Uterus (tissue), 4 donors: ENCODE results near the gene UNC13D. TPM values are rescaled to one million over a fixed set of nuclear protein-coding genes. Genes with fewer than 3 reads are reported as not detected.
"Not testable (repeated sequence)": the region's sequence is repeated elsewhere in the genome, so short reads cannot be mapped to it uniquely, and the experiment has no call there.

Experiments used
- DNase-seq, 2 donors: peaks; one replicate each; pipeline ENCODE4 v3.0.0-alpha.2; 2019 to 2020
- H3K27ac ChIP-seq, 2 donors: fragments of 200-600 bp; sonication (generic); 1 replicate in 1 of 2; 2 replicates in 1 of 2; pipeline ENCODE4 v1.5.1; 2016 to 2018
- H3K27me3 ChIP-seq, 2 donors: fragments of 200-600 bp; sonication (generic); one replicate each; pipeline ENCODE4 v1.5.1; 2018 to 2019; ENCODE audit warnings: control low read depth in 1 of 2
- H3K36me3 ChIP-seq, 2 donors: fragments of 200-600 bp; sonication (generic); one replicate each; pipeline ENCODE4 v1.5.1; 2019; ENCODE audit warnings: control low read depth in 1 of 2
- H3K4me1 ChIP-seq, 2 donors: fragments of 200-600 bp; sonication (generic); one replicate each; pipeline ENCODE4 v1.5.1; 2018 to 2019; ENCODE audit warnings: control low read depth in 1 of 2
- H3K4me3 ChIP-seq, 2 donors: fragments of 200-600 bp; sonication (generic); 1 replicate in 1 of 2; 2 replicates in 1 of 2; pipeline ENCODE4 v1.5.1; 2018 to 2019; ENCODE audit warnings: mild to moderate bottlenecking in 1 of 2
- H3K9me3 ChIP-seq, 2 donors: fragments of 200-600 bp; sonication (generic); one replicate each; pipeline ENCODE4 v1.5.1; 2019; ENCODE audit warnings: control low read depth in 1 of 2
- POLR2A ChIP-seq, 2 donors: fragments of 450-650 bp; IDR thresholded peaks; one replicate each; pipeline ENCODE4 v1.6.1; 2016; ENCODE audit warnings: antibody characterized with exemption in 2 of 2, mild to moderate bottlenecking in 1 of 2, moderate library complexity in 1 of 2
- intact Hi-C: fragments of 100-400 bp; cut with DNase I; formaldehyde crosslinking; loops from one replicate; pipeline ENCODE4 v1.15.1; 2023; ENCODE audit warnings: low total_unique reads
- total RNA-seq, 4 donors: library from RNA; depleted of rRNA in 3 of 4; stranded (reverse); fragments of >200 nt in 3 of 4; gene quantifications; one replicate each; pipeline versions ENCODE4 v1.1.0 to v1.2.4, GENCODE V29; 2014 to 2023
- TF ChIP-seq, protein P1 (sequence below), 4 experiments: fragments of 200-600 bp in 2 of 4; fragments of 450-650 bp in 2 of 4; sonication (generic) in 2 of 4; IDR thresholded peaks; one replicate each; pipeline ENCODE4 v1.5.1; 2016 to 2019; ENCODE audit warnings: antibody characterized with exemption in 4 of 4, mild to moderate bottlenecking in 2 of 4, moderate library complexity in 1 of 4
- donor health status: DM: yes; HTN: yes; CAD: no.

Gene UNC13D
- total RNA-seq, 4 donors from 2014 or later, result 1.2 to 32.7 (median 11.8) TPM

DNA sequence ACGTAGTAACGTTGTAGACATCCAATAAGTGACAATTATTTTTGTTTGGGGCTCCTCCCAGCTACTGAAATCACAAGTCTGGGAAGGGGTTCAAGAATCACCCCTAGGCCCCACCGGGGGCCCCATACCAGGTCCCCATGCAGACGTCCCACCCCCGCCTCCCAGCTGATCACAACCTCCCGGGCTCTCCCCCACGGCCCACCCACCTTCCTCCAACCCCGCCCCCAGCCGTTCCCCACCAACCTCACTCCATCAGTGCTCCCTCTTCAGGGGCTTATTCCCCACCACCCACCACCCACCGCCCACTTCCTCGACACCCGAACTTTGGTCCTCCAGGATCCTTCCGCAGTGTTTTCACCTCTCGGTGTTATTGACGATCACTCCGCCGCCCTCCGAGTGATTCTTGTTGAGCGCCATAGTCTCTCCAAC is 10.7 kb upstream of the UNC13D start:
- no peaks in the 10 kb centered on the region for H3K4me1 ChIP-seq
- peak overlapping the region; percentile 89 to 99 for H3K27ac ChIP-seq
- intact Hi-C loops, result no loop called here
- no peaks in the 10 kb centered on the region for H3K36me3 ChIP-seq
- H3K27me3 ChIP-seq, result no peaks in the 10 kb centered on the region
- peak overlapping the region; percentile 54 to 90 for H3K4me3 ChIP-seq
- TF ChIP-seq, protein P1, sequence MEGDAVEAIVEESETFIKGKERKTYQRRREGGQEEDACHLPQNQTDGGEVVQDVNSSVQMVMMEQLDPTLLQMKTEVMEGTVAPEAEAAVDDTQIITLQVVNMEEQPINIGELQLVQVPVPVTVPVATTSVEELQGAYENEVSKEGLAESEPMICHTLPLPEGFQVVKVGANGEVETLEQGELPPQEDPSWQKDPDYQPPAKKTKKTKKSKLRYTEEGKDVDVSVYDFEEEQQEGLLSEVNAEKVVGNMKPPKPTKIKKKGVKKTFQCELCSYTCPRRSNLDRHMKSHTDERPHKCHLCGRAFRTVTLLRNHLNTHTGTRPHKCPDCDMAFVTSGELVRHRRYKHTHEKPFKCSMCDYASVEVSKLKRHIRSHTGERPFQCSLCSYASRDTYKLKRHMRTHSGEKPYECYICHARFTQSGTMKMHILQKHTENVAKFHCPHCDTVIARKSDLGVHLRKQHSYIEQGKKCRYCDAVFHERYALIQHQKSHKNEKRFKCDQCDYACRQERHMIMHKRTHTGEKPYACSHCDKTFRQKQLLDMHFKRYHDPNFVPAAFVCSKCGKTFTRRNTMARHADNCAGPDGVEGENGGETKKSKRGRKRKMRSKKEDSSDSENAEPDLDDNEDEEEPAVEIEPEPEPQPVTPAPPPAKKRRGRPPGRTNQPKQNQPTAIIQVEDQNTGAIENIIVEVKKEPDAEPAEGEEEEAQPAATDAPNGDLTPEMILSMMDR (IDR thresholded peaks at IDR 0.05), result peak in 1 of 4 experiments; percentile 24
- TF ChIP-seq POLR2A (IDR thresholded peaks at IDR 0.05), result no peak
- no peak for DNase-seq
- no peaks in the 10 kb centered on the region for H3K9me3 ChIP-seq

DNA sequence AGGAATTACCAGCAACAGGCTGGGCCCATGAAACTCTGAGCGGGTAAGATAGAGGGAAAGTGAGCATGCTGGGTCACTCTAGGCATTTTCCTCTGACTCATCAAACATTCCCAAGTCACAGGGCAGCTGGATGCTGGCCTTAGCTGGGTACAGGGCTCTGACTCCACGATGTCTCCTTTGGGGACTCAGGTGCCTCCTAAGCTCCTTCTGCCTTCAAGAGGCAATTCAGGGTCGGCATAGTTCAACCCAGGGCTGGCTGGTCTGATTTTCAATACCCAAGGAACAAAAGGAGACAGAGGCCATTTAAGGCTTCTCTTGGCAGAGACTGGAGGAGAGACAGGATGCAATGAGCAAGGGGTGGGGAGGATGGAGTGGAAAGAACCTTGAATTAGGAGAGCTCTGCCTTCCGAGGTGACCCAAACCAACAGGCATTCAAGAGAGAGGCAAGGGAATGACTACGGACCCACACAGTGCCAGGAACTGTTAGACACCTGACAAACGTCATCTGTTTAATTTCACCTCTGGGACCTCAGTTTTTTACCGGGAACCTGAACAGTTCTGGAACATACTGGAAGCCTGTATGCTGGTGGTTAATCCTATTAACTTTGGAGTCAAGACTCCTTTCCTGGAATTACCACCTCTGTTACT is 10.0 kb upstream of the UNC13D start:
- Histone ChIP-seq H3K4me3 (peak overlapping the region; percentile 54 to 90), H3K4me1 (no peaks in the 10 kb centered on the region), H3K36me3 (no peaks in the 10 kb centered on the region), H3K27ac (peak overlapping the region; percentile 89 to 99), H3K27me3 (no peaks in the 10 kb centered on the region), H3K9me3 (no peaks in the 10 kb centered on the region)
- TF ChIP-seq POLR2A (IDR thresholded peaks at IDR 0.05), result no peak
- TF ChIP-seq, protein P1 (IDR thresholded peaks at IDR 0.05), result no peak
- intact Hi-C loops, result no loop called here
- DNase-seq, result no peak

DNA sequence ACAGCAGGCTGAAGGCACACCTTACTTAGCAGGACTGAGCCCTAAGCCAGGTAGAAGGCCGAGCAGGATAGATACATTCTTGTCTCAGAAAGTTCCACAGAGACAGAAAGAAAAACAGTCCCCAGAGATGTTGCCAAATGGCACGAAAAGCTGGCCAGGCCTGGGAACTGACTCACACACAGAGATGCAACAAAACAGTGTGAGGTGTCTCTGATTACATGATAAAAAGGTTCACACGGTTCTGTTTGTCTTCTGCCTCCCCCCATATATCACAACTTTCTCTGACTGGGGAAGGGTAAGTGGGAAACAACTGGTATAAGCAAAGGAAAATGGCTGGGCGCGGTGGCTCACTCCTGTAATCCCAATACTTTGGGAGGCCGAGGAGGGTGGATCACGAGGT is 9.2 kb upstream of the UNC13D start:
- H3K4me1 ChIP-seq, result no peaks in the 10 kb centered on the region
- intact Hi-C loops, result no loop called here
- no peak overlapping the region for H3K4me3 ChIP-seq
- no peaks in the 10 kb centered on the region for H3K36me3 ChIP-seq
- peak overlapping the region; percentile 89 to 99 for H3K27ac ChIP-seq
- no peaks in the 10 kb centered on the region for H3K27me3 ChIP-seq
- no peak for DNase-seq
- H3K9me3 ChIP-seq, result no peaks in the 10 kb centered on the region
- TF ChIP-seq POLR2A (IDR thresholded peaks at IDR 0.05), result no peak
- TF ChIP-seq, protein P1 (IDR thresholded peaks at IDR 0.05), result no peak

DNA sequence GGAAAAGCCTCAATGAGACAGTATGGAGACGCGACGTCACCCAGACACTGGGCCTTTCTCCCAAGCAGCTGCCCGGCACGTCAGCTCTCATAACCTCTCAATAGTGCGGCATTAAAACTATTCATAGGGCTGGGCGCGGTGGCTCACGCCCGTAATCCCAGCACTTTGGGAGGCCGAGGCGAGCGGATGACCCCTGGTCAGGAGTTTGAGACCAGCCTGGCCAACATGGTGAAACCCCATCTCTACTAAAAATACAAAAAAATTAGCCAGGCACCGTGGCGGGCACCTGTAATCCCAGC is 7.4 kb upstream of the UNC13D start:
- H3K4me1 ChIP-seq, H3K4me3 ChIP-seq, H3K9me3 ChIP-seq, H3K27ac ChIP-seq, H3K27me3 ChIP-seq, DNase-seq, H3K36me3 ChIP-seq, intact Hi-C loops: not testable (repeated sequence)

DNA sequence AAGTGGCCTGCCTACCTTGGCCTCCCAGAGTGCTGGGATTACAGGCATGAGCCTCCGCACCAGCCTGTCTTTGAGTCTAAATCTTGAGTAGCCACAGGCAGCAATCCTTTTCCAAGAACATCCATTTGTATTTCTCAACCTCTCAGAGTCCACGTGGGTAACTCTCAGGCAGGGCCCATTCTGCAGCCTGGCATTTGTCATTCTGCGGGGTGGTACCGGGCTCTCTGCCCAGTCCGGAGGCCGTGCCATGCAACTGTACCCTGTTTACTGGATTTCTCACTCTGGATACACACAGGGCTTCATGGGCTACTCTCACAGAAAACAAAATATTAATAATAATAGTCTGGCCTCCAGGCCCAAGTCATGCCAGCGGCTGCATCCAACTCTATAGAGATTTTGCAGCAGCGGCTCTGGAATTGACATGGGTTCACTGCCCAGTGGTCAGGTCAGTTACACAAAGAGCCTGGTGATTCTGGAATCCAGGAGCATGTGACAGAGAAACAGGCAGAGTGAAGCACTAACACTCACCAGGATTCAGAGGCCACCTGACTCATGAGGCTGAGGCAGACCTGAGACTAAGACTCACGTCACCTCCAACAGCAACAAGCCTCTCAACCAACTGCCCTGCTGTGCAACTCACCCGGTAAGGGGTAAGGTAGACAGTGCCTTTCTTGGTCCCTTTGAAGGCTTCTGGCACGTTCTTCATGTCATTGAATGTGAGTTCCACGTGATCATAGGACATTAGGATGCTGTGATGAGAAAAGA is 6.9 kb upstream of the UNC13D start:
- no peaks in the 10 kb centered on the region for H3K27me3 ChIP-seq
- no peaks in the 10 kb centered on the region for H3K36me3 ChIP-seq
- intact Hi-C loops, result no loop called here
- H3K27ac ChIP-seq, result no peak overlapping the region
- H3K4me1 ChIP-seq, result peaks cover 0 to 6% of the 10 kb centered on the region in 2 donors
- TF ChIP-seq POLR2A (IDR thresholded peaks at IDR 0.05), result no peak
- TF ChIP-seq, protein P1 (IDR thresholded peaks at IDR 0.05), result no peak
- H3K9me3 ChIP-seq, result no peaks in the 10 kb centered on the region
- H3K4me3 ChIP-seq, result no peak overlapping the region
- no peak for DNase-seq
